Measurements from ENCODE around the gene MPDZ.

GRCh38 chr9:13189362-13189761, 90.1 kb downstream of the MPDZ start:
- TF ChIP-seq CTCF (IDR thresholded peaks at IDR 0.05) (no peak), POLR2A (IDR thresholded peaks at IDR 0.05; ENCODE audit: low read depth) (no peak), POLR2AphosphoS5 (IDR thresholded peaks at IDR 0.05) (no peak)

All from esophagus muscularis mucosa (tissue), 3 donors.